HUES48 (cell line): ENCODE data around the gene CSF2.

Experiments used
- H3K27ac ChIP-seq: one replicate; pipeline ENCODE4 v1.7.0; 2013; ENCODE audit warnings: low read depth, low read length, inconsistent platforms
- H3K27me3 ChIP-seq: 2 replicates; pipeline ENCODE4 v1.6.1; 2013; ENCODE audit warnings: mild to moderate bottlenecking, low read length; ENCODE audit not compliant: control insufficient read depth, insufficient read depth
- H3K36me3 ChIP-seq: 2 replicates; pipeline ENCODE4 v1.6.1; 2013; ENCODE audit warnings: low read length; ENCODE audit not compliant: control insufficient read depth, insufficient read depth
- H3K4me1 ChIP-seq: 2 replicates; pipeline ENCODE4 v1.6.1; 2013; ENCODE audit warnings: mild to moderate bottlenecking, low read length; ENCODE audit not compliant: control insufficient read depth, insufficient read depth
- H3K4me3 ChIP-seq: 2 replicates; pipeline ENCODE4 v1.5.1; 2013; ENCODE audit warnings: mild to moderate bottlenecking, low read depth, low read length
- H3K9ac ChIP-seq: 2 replicates; pipeline ENCODE4 v1.6.1; 2013; ENCODE audit warnings: mild to moderate bottlenecking, low read depth, low read length, moderate library complexity
- H3K9me3 ChIP-seq: 2 replicates; pipeline ENCODE4 v1.6.1; 2013; ENCODE audit warnings: low read length; ENCODE audit not compliant: control insufficient read depth, insufficient read depth

The CSF2 gene

GRCh38 chr5:132095424-132095972 is 21.9 kb downstream of the CSF2 start:
- H3K9ac ChIP-seq = no peak overlapping the region

GRCh38 chr5:132096904-132097303 is 23.3 kb downstream of the CSF2 start:
- Histone ChIP-seq H3K27ac (no peak overlapping the region), H3K9ac (no peak overlapping the region), H3K27me3 (no peaks in the 10 kb centered on the region), H3K4me3 (no peak overlapping the region), H3K9me3 (no peaks in the 10 kb centered on the region), H3K36me3 (no peaks in the 10 kb centered on the region), H3K4me1 (no peaks in the 10 kb centered on the region)

More at GRCh38 chr5:132095424-132095972, 21.9 kb downstream of the CSF2 start:
- no peak overlapping the region for H3K4me3 ChIP-seq
- H3K4me1 ChIP-seq = no peaks in the 10 kb centered on the region
- no peaks in the 10 kb centered on the region for H3K9me3 ChIP-seq
- no peak overlapping the region for H3K27ac ChIP-seq
- no peaks in the 10 kb centered on the region for H3K27me3 ChIP-seq
- no peaks in the 10 kb centered on the region for H3K36me3 ChIP-seq

GRCh38 chr5:132098151-132098594 is 24.6 kb downstream of the CSF2 start:
- Histone ChIP-seq H3K27me3 (no peaks in the 10 kb centered on the region), H3K9me3 (no peaks in the 10 kb centered on the region), H3K4me1 (no peaks in the 10 kb centered on the region), H3K9ac (no peak overlapping the region), H3K27ac (no peak overlapping the region), H3K36me3 (no peaks in the 10 kb centered on the region), H3K4me3 (no peak overlapping the region)

- Histone ChIP-seq H3K27ac (no peak overlapping the region), H3K27me3 (no peaks in the 10 kb centered on the region), H3K36me3 (no peaks in the 10 kb centered on the region), H3K4me3 (no peak overlapping the region), H3K9ac (no peak overlapping the region), H3K4me1 (no peaks in the 10 kb centered on the region), H3K9me3 (no peaks in the 10 kb centered on the region)
Observed at GRCh38 chr5:132098621-132099020, 25.0 kb downstream of the CSF2 start.

GRCh38 chr5:132099076-132099748 is 25.6 kb downstream of the CSF2 start:
- H3K9ac ChIP-seq = no peak overlapping the region
- H3K36me3 ChIP-seq = no peaks in the 10 kb centered on the region
- no peaks in the 10 kb centered on the region for H3K4me1 ChIP-seq
- H3K27ac ChIP-seq = no peak overlapping the region
- H3K4me3 ChIP-seq = no peak overlapping the region
- no peaks in the 10 kb centered on the region for H3K27me3 ChIP-seq
- no peaks in the 10 kb centered on the region for H3K9me3 ChIP-seq

GRCh38 chr5:132099905-132100304 is 26.3 kb downstream of the CSF2 start:
- no peaks in the 10 kb centered on the region for H3K4me1 ChIP-seq
- H3K9me3 ChIP-seq = no peaks in the 10 kb centered on the region
- no peaks in the 10 kb centered on the region for H3K27me3 ChIP-seq
- H3K36me3 ChIP-seq = no peaks in the 10 kb centered on the region
- H3K4me3 ChIP-seq = no peak overlapping the region
- no peak overlapping the region for H3K27ac ChIP-seq
- H3K9ac ChIP-seq = no peak overlapping the region

GRCh38 chr5:132100672-132101261 is 27.2 kb downstream of the CSF2 start:
- no peak overlapping the region for H3K4me3 ChIP-seq
- H3K9ac ChIP-seq = no peak overlapping the region
- no peaks in the 10 kb centered on the region for H3K9me3 ChIP-seq
- no peaks in the 10 kb centered on the region for H3K4me1 ChIP-seq
- no peaks in the 10 kb centered on the region for H3K36me3 ChIP-seq
- H3K27me3 ChIP-seq = no peaks in the 10 kb centered on the region
- no peak overlapping the region for H3K27ac ChIP-seq

GRCh38 chr5:132101385-132101880 is 27.8 kb downstream of the CSF2 start:
- no peak overlapping the region for H3K27ac ChIP-seq
- H3K4me1 ChIP-seq = no peaks in the 10 kb centered on the region
- no peaks in the 10 kb centered on the region for H3K27me3 ChIP-seq
- no peaks in the 10 kb centered on the region for H3K9me3 ChIP-seq
- H3K36me3 ChIP-seq = no peaks in the 10 kb centered on the region
- H3K4me3 ChIP-seq = no peak overlapping the region
- H3K9ac ChIP-seq = no peak overlapping the region

- Histone ChIP-seq H3K27ac (no peak overlapping the region), H3K4me1 (no peaks in the 10 kb centered on the region), H3K9ac (no peak overlapping the region), H3K36me3 (no peaks in the 10 kb centered on the region), H3K4me3 (no peak overlapping the region), H3K27me3 (no peaks in the 10 kb centered on the region), H3K9me3 (no peaks in the 10 kb centered on the region)
Observed at GRCh38 chr5:132102101-132102701, 28.6 kb downstream of the CSF2 start.

- Histone ChIP-seq H3K36me3 (no peaks in the 10 kb centered on the region), H3K4me1 (no peaks in the 10 kb centered on the region), H3K27ac (no peak overlapping the region), H3K4me3 (no peak overlapping the region), H3K9me3 (no peaks in the 10 kb centered on the region), H3K9ac (no peak overlapping the region), H3K27me3 (no peaks in the 10 kb centered on the region)
Observed at GRCh38 chr5:132102944-132103331, 29.3 kb downstream of the CSF2 start.
